ENCODE measurements around the gene MSI2.

The MSI2 gene

DNA sequence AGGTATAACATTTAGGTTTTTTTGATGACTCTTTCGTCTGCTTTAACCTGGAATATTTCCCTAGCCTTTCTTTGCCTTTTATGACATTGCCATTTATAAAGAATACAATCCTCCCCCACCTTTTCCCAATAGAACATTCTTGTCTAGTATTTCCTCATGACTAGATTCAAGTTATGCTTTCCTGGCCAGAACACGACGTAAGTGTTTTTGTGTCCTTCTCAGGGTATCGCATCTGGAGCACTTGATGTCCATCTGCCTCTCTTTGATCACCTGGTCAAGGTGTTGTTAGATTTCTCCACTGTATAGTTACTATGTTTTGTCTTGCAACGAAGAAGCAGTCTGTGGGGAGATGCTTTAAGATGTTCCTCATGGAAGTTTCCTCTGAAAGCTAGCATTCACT is 87.4 kb downstream of the MSI2 start:
- no peak for ATAC-seq
- no peak for TF ChIP-seq ZFP3 (CRISPR knock-in tag; IDR thresholded peaks at IDR 0.05)
- TF ChIP-seq ZFP30 (CRISPR knock-in tag; IDR thresholded peaks at IDR 0.05) = no peak
- TF ChIP-seq, protein P1, sequence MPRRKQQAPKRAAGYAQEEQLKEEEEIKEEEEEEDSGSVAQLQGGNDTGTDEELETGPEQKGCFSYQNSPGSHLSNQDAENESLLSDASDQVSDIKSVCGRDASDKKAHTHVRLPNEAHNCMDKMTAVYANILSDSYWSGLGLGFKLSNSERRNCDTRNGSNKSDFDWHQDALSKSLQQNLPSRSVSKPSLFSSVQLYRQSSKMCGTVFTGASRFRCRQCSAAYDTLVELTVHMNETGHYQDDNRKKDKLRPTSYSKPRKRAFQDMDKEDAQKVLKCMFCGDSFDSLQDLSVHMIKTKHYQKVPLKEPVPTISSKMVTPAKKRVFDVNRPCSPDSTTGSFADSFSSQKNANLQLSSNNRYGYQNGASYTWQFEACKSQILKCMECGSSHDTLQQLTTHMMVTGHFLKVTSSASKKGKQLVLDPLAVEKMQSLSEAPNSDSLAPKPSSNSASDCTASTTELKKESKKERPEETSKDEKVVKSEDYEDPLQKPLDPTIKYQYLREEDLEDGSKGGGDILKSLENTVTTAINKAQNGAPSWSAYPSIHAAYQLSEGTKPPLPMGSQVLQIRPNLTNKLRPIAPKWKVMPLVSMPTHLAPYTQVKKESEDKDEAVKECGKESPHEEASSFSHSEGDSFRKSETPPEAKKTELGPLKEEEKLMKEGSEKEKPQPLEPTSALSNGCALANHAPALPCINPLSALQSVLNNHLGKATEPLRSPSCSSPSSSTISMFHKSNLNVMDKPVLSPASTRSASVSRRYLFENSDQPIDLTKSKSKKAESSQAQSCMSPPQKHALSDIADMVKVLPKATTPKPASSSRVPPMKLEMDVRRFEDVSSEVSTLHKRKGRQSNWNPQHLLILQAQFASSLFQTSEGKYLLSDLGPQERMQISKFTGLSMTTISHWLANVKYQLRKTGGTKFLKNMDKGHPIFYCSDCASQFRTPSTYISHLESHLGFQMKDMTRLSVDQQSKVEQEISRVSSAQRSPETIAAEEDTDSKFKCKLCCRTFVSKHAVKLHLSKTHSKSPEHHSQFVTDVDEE (CRISPR knock-in tag; IDR thresholded peaks at IDR 0.05) = no peak
- no peak for TF ChIP-seq PPARA (CRISPR knock-in tag; IDR thresholded peaks at IDR 0.05; ENCODE audit: borderline replicate concordance)
- TF ChIP-seq GLIS3 (CRISPR knock-in tag; IDR thresholded peaks at IDR 0.05) = no peak
- no peak for TF ChIP-seq RARB (CRISPR knock-in tag; IDR thresholded peaks at IDR 0.05)
- TF ChIP-seq, protein P2, sequence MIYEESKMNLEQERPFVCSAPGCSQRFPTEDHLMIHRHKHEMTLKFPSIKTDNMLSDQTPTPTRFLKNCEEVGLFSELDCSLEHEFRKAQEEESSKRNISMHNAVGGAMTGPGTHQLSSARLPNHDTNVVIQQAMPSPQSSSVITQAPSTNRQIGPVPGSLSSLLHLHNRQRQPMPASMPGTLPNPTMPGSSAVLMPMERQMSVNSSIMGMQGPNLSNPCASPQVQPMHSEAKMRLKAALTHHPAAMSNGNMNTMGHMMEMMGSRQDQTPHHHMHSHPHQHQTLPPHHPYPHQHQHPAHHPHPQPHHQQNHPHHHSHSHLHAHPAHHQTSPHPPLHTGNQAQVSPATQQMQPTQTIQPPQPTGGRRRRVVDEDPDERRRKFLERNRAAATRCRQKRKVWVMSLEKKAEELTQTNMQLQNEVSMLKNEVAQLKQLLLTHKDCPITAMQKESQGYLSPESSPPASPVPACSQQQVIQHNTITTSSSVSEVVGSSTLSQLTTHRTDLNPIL (CRISPR knock-in tag; IDR thresholded peaks at IDR 0.05; ENCODE audit: low read depth) = no peak
- no peak for TF ChIP-seq ARNTL (CRISPR knock-in tag; IDR thresholded peaks at IDR 0.05; ENCODE audit: borderline replicate concordance, low read depth)
- TF ChIP-seq, protein P3, sequence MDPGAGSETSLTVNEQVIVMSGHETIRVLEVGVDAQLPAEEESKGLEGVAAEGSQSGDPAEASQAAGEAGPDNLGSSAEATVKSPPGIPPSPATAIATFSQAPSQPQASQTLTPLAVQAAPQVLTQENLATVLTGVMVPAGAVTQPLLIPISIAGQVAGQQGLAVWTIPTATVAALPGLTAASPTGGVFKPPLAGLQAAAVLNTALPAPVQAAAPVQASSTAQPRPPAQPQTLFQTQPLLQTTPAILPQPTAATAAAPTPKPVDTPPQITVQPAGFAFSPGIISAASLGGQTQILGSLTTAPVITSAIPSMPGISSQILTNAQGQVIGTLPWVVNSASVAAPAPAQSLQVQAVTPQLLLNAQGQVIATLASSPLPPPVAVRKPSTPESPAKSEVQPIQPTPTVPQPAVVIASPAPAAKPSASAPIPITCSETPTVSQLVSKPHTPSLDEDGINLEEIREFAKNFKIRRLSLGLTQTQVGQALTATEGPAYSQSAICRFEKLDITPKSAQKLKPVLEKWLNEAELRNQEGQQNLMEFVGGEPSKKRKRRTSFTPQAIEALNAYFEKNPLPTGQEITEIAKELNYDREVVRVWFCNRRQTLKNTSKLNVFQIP (CRISPR knock-in tag; IDR thresholded peaks at IDR 0.05; ENCODE audit: borderline replicate concordance, low read depth) = no peak
- TF ChIP-seq, protein P4, sequence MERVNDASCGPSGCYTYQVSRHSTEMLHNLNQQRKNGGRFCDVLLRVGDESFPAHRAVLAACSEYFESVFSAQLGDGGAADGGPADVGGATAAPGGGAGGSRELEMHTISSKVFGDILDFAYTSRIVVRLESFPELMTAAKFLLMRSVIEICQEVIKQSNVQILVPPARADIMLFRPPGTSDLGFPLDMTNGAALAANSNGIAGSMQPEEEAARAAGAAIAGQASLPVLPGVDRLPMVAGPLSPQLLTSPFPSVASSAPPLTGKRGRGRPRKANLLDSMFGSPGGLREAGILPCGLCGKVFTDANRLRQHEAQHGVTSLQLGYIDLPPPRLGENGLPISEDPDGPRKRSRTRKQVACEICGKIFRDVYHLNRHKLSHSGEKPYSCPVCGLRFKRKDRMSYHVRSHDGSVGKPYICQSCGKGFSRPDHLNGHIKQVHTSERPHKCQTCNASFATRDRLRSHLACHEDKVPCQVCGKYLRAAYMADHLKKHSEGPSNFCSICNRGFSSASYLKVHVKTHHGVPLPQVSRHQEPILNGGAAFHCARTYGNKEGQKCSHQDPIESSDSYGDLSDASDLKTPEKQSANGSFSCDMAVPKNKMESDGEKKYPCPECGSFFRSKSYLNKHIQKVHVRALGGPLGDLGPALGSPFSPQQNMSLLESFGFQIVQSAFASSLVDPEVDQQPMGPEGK (CRISPR knock-in tag; IDR thresholded peaks at IDR 0.05; ENCODE audit: borderline replicate concordance) = no peak
- no peak for TF ChIP-seq SNAI2 (CRISPR knock-in tag; IDR thresholded peaks at IDR 0.05)
- TF ChIP-seq, protein P5, sequence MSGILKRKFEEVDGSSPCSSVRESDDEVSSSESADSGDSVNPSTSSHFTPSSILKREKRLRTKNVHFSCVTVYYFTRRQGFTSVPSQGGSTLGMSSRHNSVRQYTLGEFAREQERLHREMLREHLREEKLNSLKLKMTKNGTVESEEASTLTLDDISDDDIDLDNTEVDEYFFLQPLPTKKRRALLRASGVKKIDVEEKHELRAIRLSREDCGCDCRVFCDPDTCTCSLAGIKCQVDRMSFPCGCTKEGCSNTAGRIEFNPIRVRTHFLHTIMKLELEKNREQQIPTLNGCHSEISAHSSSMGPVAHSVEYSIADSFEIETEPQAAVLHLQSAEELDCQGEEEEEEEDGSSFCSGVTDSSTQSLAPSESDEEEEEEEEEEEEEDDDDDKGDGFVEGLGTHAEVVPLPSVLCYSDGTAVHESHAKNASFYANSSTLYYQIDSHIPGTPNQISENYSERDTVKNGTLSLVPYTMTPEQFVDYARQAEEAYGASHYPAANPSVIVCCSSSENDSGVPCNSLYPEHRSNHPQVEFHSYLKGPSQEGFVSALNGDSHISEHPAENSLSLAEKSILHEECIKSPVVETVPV (CRISPR knock-in tag; IDR thresholded peaks at IDR 0.05) = no peak
- no peak for TF ChIP-seq ZNF8 (CRISPR knock-in tag; IDR thresholded peaks at IDR 0.05)
- no peak for TF ChIP-seq CSDC2 (CRISPR knock-in tag; IDR thresholded peaks at IDR 0.05)
- TF ChIP-seq ZNF565 (CRISPR knock-in tag; conservative IDR thresholded peaks at IDR 0.05; ENCODE audit: low read depth) = no peak
- no peak for TF ChIP-seq ESRRG (CRISPR knock-in tag; IDR thresholded peaks at IDR 0.05)

DNA sequence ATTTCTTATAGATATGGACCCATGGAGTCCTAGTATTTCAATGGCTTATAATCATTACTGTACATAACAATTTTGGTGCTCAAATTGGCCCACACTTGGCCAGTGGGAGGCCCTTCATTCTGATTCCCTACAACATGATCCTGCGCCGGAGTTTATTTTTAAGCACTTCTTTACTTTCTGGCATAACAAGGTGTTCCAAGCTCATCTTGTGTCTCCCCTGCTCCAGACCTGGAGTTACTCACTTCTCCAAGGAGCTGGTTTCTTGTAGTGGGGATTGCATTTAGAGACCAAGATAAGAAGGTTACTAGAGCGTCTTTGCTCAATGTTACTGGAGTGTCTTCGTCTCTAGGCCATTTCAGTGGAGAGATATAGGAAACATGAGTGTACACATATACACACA is 87.9 kb downstream of the MSI2 start:
- TF ChIP-seq ISL1 (CRISPR knock-in tag; IDR thresholded peaks at IDR 0.05) = no peak
- TF ChIP-seq SNAI2 (CRISPR knock-in tag; IDR thresholded peaks at IDR 0.05) = no peak
- TF ChIP-seq CSDC2 (CRISPR knock-in tag; IDR thresholded peaks at IDR 0.05) = no peak
- TF ChIP-seq, protein P1 (CRISPR knock-in tag; IDR thresholded peaks at IDR 0.05) = no peak
- no peak for ATAC-seq
